HEK293 (cell line): ENCODE measurements around the gene KDM2B.

Source experiments
- CTCF ChIP-seq: fragments of 450-650 bp; formaldehyde crosslinking; IDR thresholded peaks from 2 replicates; pipeline ENCODE4 v1.5.1; 2016; ENCODE audit warnings: missing biosample characterization, missing genetic modification characterization
- GLI4 ChIP-seq: fragments of 450-650 bp; formaldehyde crosslinking; IDR thresholded peaks from 2 replicates; pipeline ENCODE4 v1.5.1; 2016; ENCODE audit warnings: missing biosample characterization, missing genetic modification characterization
- KLF10 ChIP-seq: fragments of 450-650 bp; IDR thresholded peaks from 2 replicates; pipeline ENCODE4 v1.5.1; 2018; ENCODE audit warnings: missing biosample characterization, mild to moderate bottlenecking, missing genetic modification characterization
- PRDM4 ChIP-seq: fragments of 450-650 bp; formaldehyde crosslinking; IDR thresholded peaks from 2 replicates; pipeline ENCODE4 v1.5.1; 2017; ENCODE audit warnings: missing biosample characterization, missing genetic modification characterization
- REST ChIP-seq: fragments of 450-650 bp; formaldehyde crosslinking; IDR thresholded peaks from 2 replicates; pipeline ENCODE4 v1.5.1; 2016; ENCODE audit warnings: missing biosample characterization, missing genetic modification characterization
- ZNF175 ChIP-seq: fragments of 450-650 bp; formaldehyde crosslinking; IDR thresholded peaks from 2 replicates; pipeline ENCODE4 v1.5.1; 2016; ENCODE audit warnings: missing biosample characterization, missing genetic modification characterization
- ZNF274 ChIP-seq, 2 experiments: fragments of 200-500 bp in 1 of 2; fragments of 450-650 bp in 1 of 2; sonication (Bioruptor generic) in 1 of 2; formaldehyde crosslinking in 1 of 2; IDR thresholded peaks; 2 replicates each; pipeline versions ENCODE4 v1.5.1 to v1.6.1; 2014 to 2016; ENCODE audit warnings: borderline replicate concordance in 1 of 2, inconsistent platforms in 1 of 2, low read length in 1 of 2, missing biosample characterization in 1 of 2, missing genetic modification characterization in 1 of 2
- ZNF501 ChIP-seq: fragments of 450-650 bp; formaldehyde crosslinking; IDR thresholded peaks from 2 replicates; pipeline ENCODE4 v1.5.1; 2016; ENCODE audit warnings: missing biosample characterization, missing genetic modification characterization
- ZNF654 ChIP-seq: fragments of 450-650 bp; formaldehyde crosslinking; IDR thresholded peaks from 2 replicates; pipeline ENCODE4 v1.5.1; 2016; ENCODE audit warnings: low read depth, missing biosample characterization, missing genetic modification characterization
- ZNF785 ChIP-seq: fragments of 450-650 bp; formaldehyde crosslinking; IDR thresholded peaks from 2 replicates; pipeline ENCODE4 v1.5.1; 2016; ENCODE audit warnings: missing biosample characterization, missing genetic modification characterization
- ZSCAN5A ChIP-seq: fragments of 450-650 bp; formaldehyde crosslinking; IDR thresholded peaks from 2 replicates; pipeline ENCODE4 v1.5.1; 2016; ENCODE audit warnings: missing biosample characterization, missing genetic modification characterization

- TF ChIP-seq GLI4 (tag by site-specific recombination) (no peak), CTCF (tag by site-specific recombination) (no peak), ZNF175 (tag by site-specific recombination) (no peak), ZNF274 (IDR thresholded peaks at IDR 0.05; ENCODE audit: low read length) (no peak), ZNF274 (tag by site-specific recombination; IDR thresholded peaks at IDR 0.05; ENCODE audit: borderline replicate concordance) (no peak), REST (tag by site-specific recombination) (no peak), ZNF501 (no peak), KLF10 (tag by site-specific recombination) (no peak), PRDM4 (tag by site-specific recombination) (no peak), ZNF654 (no peak), ZSCAN5A (tag by site-specific recombination) (no peak), ZNF785 (tag by site-specific recombination) (no peak)
Measured at GRCh38 chr12:121543786-121544185, 37.0 kb downstream of the KDM2B start.
